AG04449 (cell line): Measurements from ENCODE around the gene PIP4P1.

Experiments
- CTCF ChIA-PET: fragments of 350-600 bp; formaldehyde crosslinking; extraction: SDS; loops from one replicate; lab custom pipeline; 2021; ENCODE audit warnings: antibody characterized with exemption; lab: Yijun Ruan, JAX
- POLR2A ChIA-PET: fragments of 400-600, 350-600 bp; formaldehyde crosslinking; extraction: SDS; loops from one replicate; lab custom pipeline; 2020; ENCODE audit warnings: antibody characterized with exemption, inconsistent platforms; lab: Yijun Ruan, JAX
- DNase-seq: peaks from one replicate; pipeline ENCODE4 v3.0.0-alpha.2; 2010; ENCODE audit warnings: low read depth, low spot score
- H3K4me3 ChIP-seq: 2 replicates; pipeline ENCODE4 v1.5.1; 2011; ENCODE audit warnings: low read depth, mild to moderate bottlenecking, control low read depth, low read length
- CTCF ChIP-seq: IDR thresholded peaks from one replicate; pipeline ENCODE4 v1.5.1; 2011; ENCODE audit warnings: mild to moderate bottlenecking, moderate library complexity, low read length, control low read depth, inconsistent platforms; ENCODE audit not compliant: insufficient read depth; ENCODE audit errors: missing control alignments

Gene PIP4P1

GRCh38 chr14:20470603-20470901 lies 9.3 kb upstream of the PIP4P1 start:
- peak overlapping the region; percentile 94 for H3K4me3 ChIP-seq
- CTCF ChIA-PET = interaction anchor here (1.3 kb wide), 2 partner anchors 55 to 135 kb away, joined by 4 to 6 read pairs; no protein-coding TSS in a partner anchor

GRCh38 chr14:20469890-20470602 lies 8.8 kb upstream of the PIP4P1 start:
- peak overlapping the region; percentile 94 for H3K4me3 ChIP-seq
- TF ChIP-seq CTCF = no peak
- CTCF ChIA-PET = interaction anchor here (0.8 to 1.3 kb wide), 4 partner anchors 53 to 136 kb away, joined by 4 to 6 read pairs (median 4); no protein-coding TSS in a partner anchor
- no peak for DNase-seq
- POLR2A ChIA-PET = interaction anchor here (0.6 to 2.0 kb wide), 9 partner anchors 8 to 61 kb away, joined by 3 to 19 read pairs (median 5); partner anchors contain the start of genes APEX1, OSGEP, PIP4P1 and TEP1

More at GRCh38 chr14:20470603-20470901, 9.3 kb upstream of the PIP4P1 start:
- TF ChIP-seq CTCF = no peak
- POLR2A ChIA-PET = interaction anchor here (1.1 to 1.6 kb wide), 4 partner anchors 9 to 62 kb away, joined by 3 to 14 read pairs (median 8); partner anchors contain the start of gene PIP4P1
- DNase-seq = no peak

- DNase-seq = no peak
- POLR2A ChIA-PET = interaction anchor here (0.6 to 2.0 kb wide), 10 partner anchors 8 to 61 kb away, joined by 3 to 19 read pairs (median 4); partner anchors contain the start of genes APEX1, OSGEP, PIP4P1 and TEP1
- TF ChIP-seq CTCF = no peak
- peak within 1 kb of the TSS; percentile 94 for H3K4me3 ChIP-seq
- CTCF ChIA-PET = interaction anchor here (0.8 to 1.3 kb wide), 4 partner anchors 52 to 136 kb away, joined by 4 to 6 read pairs (median 4); no protein-coding TSS in a partner anchor
Measured at GRCh38 chr14:20469242-20469889, 8.1 kb upstream of the PIP4P1 start, which contains the start of gene PNP. Gene PNP, plus strand, starts transcription at chr14:20469406. Its CDS starts 119 bp downstream, at chr14:20469525.

- no peak for DNase-seq
- ChIA-PET CTCF (interaction anchor here (2.1 kb wide), 1 partner anchor 53 kb away, joined by 7 read pairs; no protein-coding TSS in a partner anchor), POLR2A (interaction anchor here (0.9 to 2.0 kb wide), 3 partner anchors 7 to 60 kb away, joined by 3 to 19 read pairs (median 14); partner anchors contain the start of genes APEX1, OSGEP and PIP4P1)
- peak overlapping the region; percentile 94 for H3K4me3 ChIP-seq
- no peak for TF ChIP-seq CTCF
Measured at GRCh38 chr14:20468764-20469241, 7.6 kb upstream of the PIP4P1 start.

GRCh38 chr14:20460458-20461224 lies 593 bp downstream of the PIP4P1 start:
- no peak for DNase-seq
- no peak for TF ChIP-seq CTCF
- ChIA-PET CTCF (interaction anchor here (0.8 to 2.8 kb wide), 5 partner anchors 45 to 153 kb away, joined by 3 to 8 read pairs (median 5); no protein-coding TSS in a partner anchor), POLR2A (interaction anchor here (0.8 to 1.6 kb wide), 6 partner anchors 9 to 221 kb away, joined by 3 to 14 read pairs (median 10); partner anchors contain the start of genes KLHL33, PARP2, PNP and TEP1)
- H3K4me3 ChIP-seq = peak overlapping the region; percentile 78
